ENCODE measurements around the gene STK24. TPM values are rescaled to one million over a fixed set of nuclear protein-coding genes. Genes with fewer than 3 reads are reported as not detected.

Gene STK24
- polyA plus RNA-seq, 1 of the 3 experiments (the other 2 are of a cell fraction) = 30.5 TPM

DNA sequence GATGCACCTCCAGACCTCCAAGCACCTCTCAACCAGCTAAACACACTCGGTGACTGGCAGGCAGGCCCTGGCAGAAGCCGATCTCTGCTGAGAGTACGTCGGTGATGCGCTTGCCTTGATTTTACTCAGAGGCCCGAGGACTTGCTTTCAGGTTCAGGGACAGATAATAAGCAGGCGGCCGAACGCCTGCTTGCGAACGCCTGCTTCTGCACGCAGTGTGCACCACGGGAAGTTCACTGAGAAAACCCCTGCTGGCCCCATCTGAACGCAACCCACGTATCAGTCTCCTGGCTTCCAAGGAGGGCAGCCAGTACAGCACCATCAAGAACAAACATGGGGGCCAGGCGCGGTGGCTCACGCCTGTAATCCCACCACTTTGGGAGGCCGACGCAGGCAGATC is 108.0 kb downstream of the STK24 start:
- Histone ChIP-seq H3K4me1 (ENCODE audit: control insufficient read depth in 1 of 2, insufficient read depth in 2 of 2, low read depth in 1 of 2, low read length in 1 of 2) (peaks cover 0 to 19% of the 10 kb centered on the region in 2 experiments; a peak in 1 of 4 replicates), H4K20me1 (ENCODE audit: insufficient read depth) (no peaks in the 10 kb centered on the region), H3K27me3 (ENCODE audit: insufficient read depth) (no peaks in the 10 kb centered on the region), H3K36me3 (replicated peaks in 1 of 2; ENCODE audit: control insufficient read depth in 1 of 2, insufficient read depth in 2 of 2, low read length in 1 of 2) (peaks cover 16 to 51% of the 10 kb centered on the region in 2 experiments), H3F3A (replicated peaks; ENCODE audit: insufficient read depth) (no peaks in the 10 kb centered on the region), H3K4me2 (no peak overlapping the region), H3K9me2 (no peaks in the 10 kb centered on the region), H3K4me3 (ENCODE audit: low read depth in 2 of 2, low read length in 1 of 2) (no peak overlapping the region), H2AFZ (ENCODE audit: low read depth) (no peak overlapping the region), H3K27ac (ENCODE audit: low read depth in 2 of 2, low read length in 1 of 2) (no peak overlapping the region), H3K9ac (no peak overlapping the region), H3K9me3 (no peaks in the 10 kb centered on the region), H3K79me2 (ENCODE audit: insufficient read depth) (0 out of 2 replicates have a peak, but pooled peaks cover 2% of the 10 kb centered on the region)
- WGBS (ENCODE audit: low lambda C conversion rate) = 95% methylated on average over 20 of the region's 20 CpGs
- no peak for DNase-seq
- TF ChIP-seq FOXM1 (IDR thresholded peaks at IDR 0.05; ENCODE audit: low read depth) = no peak
- TF ChIP-seq GABPA (IDR thresholded peaks at IDR 0.05; ENCODE audit: low read depth) = no peak
- no peak for TF ChIP-seq FOXJ3 (CRISPR knock-in tag; IDR thresholded peaks at IDR 0.05)
- TF ChIP-seq NRF1 (IDR thresholded peaks at IDR 0.05; ENCODE audit: low read depth, low read length) = no peak
- CTCF ChIA-PET = interaction anchor here (0.6 to 3.6 kb wide), 3 partner anchors 18 to 326 kb away, joined by 3 to 27 read pairs (median 11); no protein-coding TSS in a partner anchor
- POLR2A ChIA-PET = no interaction called here

DNA sequence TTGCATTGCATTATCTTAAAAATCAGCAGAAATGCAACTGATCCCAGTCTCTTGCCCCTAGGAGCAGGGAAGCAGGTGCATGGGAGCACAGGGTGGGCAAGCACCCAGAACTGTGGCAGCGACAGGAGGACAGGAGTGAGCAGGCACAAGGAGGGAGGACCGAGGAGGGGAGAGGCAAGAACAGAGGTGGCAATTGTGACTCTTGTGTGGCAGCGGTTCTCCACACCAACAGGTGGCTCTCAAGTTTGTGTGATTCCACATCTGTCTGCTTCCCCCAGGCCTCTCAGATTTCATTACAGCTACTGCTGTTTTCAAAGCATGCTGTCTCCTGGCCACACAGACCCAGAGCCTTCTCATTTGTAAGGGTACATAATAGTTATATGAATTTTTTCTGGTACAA is 108.5 kb downstream of the STK24 start:
- no peaks in the 10 kb centered on the region for H3K9me3 ChIP-seq
- 100% methylated on average over 3 of the region's 3 CpGs for WGBS (ENCODE audit: low lambda C conversion rate)
- DNase-seq = no peak
- POLR2A ChIA-PET = no interaction called here
- H3K79me2 ChIP-seq (ENCODE audit: insufficient read depth) = peaks cover 7% of the 10 kb centered on the region; the same call in 1 of the 2 replicates
- H3K9me2 ChIP-seq = no peaks in the 10 kb centered on the region
- H4K20me1 ChIP-seq (ENCODE audit: insufficient read depth) = no peaks in the 10 kb centered on the region
- peaks cover 0 to 19% of the 10 kb centered on the region in 2 experiments; a peak in 1 of 4 replicates for H3K4me1 ChIP-seq (ENCODE audit: control insufficient read depth in 1 of 2, insufficient read depth in 2 of 2, low read depth in 1 of 2, low read length in 1 of 2)
- no peaks in the 10 kb centered on the region for H3F3A ChIP-seq (replicated peaks; ENCODE audit: insufficient read depth)
- H3K27me3 ChIP-seq (ENCODE audit: insufficient read depth) = no peaks in the 10 kb centered on the region
- no peak overlapping the region for H3K9ac ChIP-seq
- CTCF ChIA-PET = interaction anchor here (1.6 to 3.6 kb wide), 5 partner anchors 10 to 185 kb away, joined by 7 to 27 read pairs (median 11); no protein-coding TSS in a partner anchor
- TF ChIP-seq RAD21 (IDR thresholded peaks at IDR 0.05; ENCODE audit: low read length) (peak; percentile 61), MXI1 (IDR thresholded peaks at IDR 0.05; ENCODE audit: low read depth, low read length) (peak; percentile 19; the same call in 1 of the 2 replicates), SMC3 (IDR thresholded peaks at IDR 0.05; ENCODE audit: low read depth, low read length) (peak; percentile 32; the same call in 1 of the 2 replicates)
- TF ChIP-seq, protein P1, sequence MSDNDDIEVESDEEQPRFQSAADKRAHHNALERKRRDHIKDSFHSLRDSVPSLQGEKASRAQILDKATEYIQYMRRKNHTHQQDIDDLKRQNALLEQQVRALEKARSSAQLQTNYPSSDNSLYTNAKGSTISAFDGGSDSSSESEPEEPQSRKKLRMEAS (IDR thresholded peaks at IDR 0.05; ENCODE audit: low read depth) = no peak
- no peak overlapping the region for H3K4me3 ChIP-seq (ENCODE audit: low read depth in 2 of 2, low read length in 1 of 2)
- no peak overlapping the region for H3K4me2 ChIP-seq
- H3K27ac ChIP-seq (ENCODE audit: low read depth in 2 of 2, low read length in 1 of 2) = no peak overlapping the region
- H3K36me3 ChIP-seq (replicated peaks in 1 of 2; ENCODE audit: control insufficient read depth in 1 of 2, insufficient read depth in 2 of 2, low read length in 1 of 2) = peaks cover 16 to 52% of the 10 kb centered on the region in 2 experiments
- no peak overlapping the region for H2AFZ ChIP-seq (ENCODE audit: low read depth)

DNA sequence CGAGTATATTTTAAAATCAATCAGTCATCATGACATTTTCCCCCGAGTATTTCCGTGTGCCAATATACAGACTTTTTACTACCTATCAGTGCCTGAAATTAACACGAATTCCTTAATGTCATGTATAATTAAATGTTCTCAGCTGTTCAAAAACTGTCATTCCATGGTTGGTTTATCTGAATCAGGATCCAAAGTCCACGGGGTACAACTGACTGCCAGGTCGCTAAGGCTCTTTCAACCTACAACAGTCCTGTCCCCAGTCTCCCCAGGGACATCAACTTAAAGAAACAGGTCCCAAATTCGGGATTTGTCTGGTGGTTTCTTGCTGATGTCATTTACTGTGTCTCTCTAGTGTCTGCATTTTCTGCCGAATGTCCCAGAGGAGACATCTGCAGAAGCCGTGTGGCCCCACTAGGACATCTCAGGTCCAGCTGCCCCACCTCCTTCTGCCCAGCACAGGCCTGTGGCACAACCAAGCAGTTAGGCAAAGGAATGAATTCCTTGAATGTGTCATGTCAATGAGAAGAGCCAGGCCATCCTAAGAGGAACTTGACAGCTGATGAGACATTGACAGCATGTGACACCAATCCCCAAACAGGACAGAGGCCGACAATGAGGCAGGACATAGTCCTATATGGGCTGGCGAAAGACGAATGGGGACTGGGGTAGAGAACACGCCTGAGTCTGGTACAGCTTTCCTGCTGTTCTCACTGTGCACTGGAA is 109.5 kb downstream of the STK24 start:
- CTCF ChIA-PET = interaction anchor here (0.8 to 3.6 kb wide), 15 partner anchors 9 to 434 kb away, joined by 3 to 27 read pairs (median 5); no protein-coding TSS in a partner anchor
- Histone ChIP-seq H3F3A (replicated peaks; ENCODE audit: insufficient read depth) (no peaks in the 10 kb centered on the region), H3K9me3 (no peaks in the 10 kb centered on the region), H2AFZ (ENCODE audit: low read depth) (no peak overlapping the region), H3K9me2 (no peaks in the 10 kb centered on the region), H3K9ac (no peak overlapping the region), H3K36me3 (replicated peaks in 1 of 2; ENCODE audit: control insufficient read depth in 1 of 2, insufficient read depth in 2 of 2, low read length in 1 of 2) (peaks cover 11 to 52% of the 10 kb centered on the region in 2 experiments), H3K27ac (ENCODE audit: low read depth in 2 of 2, low read length in 1 of 2) (no peak overlapping the region), H3K4me3 (ENCODE audit: low read depth in 2 of 2, low read length in 1 of 2) (no peak overlapping the region), H3K4me1 (ENCODE audit: control insufficient read depth in 1 of 2, insufficient read depth in 2 of 2, low read depth in 1 of 2, low read length in 1 of 2) (peaks cover 0 to 19% of the 10 kb centered on the region in 2 experiments; a peak in 1 of 4 replicates), H3K27me3 (ENCODE audit: insufficient read depth) (no peaks in the 10 kb centered on the region), H3K79me2 (ENCODE audit: insufficient read depth) (peaks cover 7% of the 10 kb centered on the region; the same call in 1 of the 2 replicates), H3K4me2 (no peak overlapping the region), H4K20me1 (ENCODE audit: insufficient read depth) (no peaks in the 10 kb centered on the region)
- DNase-seq = no peak
- 90% methylated on average over 13 of the region's 13 CpGs for WGBS (ENCODE audit: low lambda C conversion rate)
- POLR2A ChIA-PET = no interaction called here
- TF ChIP-seq SMC3 (IDR thresholded peaks at IDR 0.05; ENCODE audit: low read depth, low read length) (no peak), TAF1 (IDR thresholded peaks at IDR 0.05; ENCODE audit: borderline replicate concordance, low read depth, low read length) (no peak), TEAD4 (IDR thresholded peaks at IDR 0.05; ENCODE audit: borderline replicate concordance, insufficient read depth) (no peak), POLR2AphosphoS5 (IDR thresholded peaks at IDR 0.05; ENCODE audit: low read depth, low read length) (no peak)
- TF ChIP-seq, protein P2, sequence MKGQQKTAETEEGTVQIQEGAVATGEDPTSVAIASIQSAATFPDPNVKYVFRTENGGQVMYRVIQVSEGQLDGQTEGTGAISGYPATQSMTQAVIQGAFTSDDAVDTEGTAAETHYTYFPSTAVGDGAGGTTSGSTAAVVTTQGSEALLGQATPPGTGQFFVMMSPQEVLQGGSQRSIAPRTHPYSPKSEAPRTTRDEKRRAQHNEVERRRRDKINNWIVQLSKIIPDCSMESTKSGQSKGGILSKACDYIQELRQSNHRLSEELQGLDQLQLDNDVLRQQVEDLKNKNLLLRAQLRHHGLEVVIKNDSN (IDR thresholded peaks at IDR 0.05; ENCODE audit: borderline replicate concordance, low read depth) = no peak
- TF ChIP-seq, protein P3, sequence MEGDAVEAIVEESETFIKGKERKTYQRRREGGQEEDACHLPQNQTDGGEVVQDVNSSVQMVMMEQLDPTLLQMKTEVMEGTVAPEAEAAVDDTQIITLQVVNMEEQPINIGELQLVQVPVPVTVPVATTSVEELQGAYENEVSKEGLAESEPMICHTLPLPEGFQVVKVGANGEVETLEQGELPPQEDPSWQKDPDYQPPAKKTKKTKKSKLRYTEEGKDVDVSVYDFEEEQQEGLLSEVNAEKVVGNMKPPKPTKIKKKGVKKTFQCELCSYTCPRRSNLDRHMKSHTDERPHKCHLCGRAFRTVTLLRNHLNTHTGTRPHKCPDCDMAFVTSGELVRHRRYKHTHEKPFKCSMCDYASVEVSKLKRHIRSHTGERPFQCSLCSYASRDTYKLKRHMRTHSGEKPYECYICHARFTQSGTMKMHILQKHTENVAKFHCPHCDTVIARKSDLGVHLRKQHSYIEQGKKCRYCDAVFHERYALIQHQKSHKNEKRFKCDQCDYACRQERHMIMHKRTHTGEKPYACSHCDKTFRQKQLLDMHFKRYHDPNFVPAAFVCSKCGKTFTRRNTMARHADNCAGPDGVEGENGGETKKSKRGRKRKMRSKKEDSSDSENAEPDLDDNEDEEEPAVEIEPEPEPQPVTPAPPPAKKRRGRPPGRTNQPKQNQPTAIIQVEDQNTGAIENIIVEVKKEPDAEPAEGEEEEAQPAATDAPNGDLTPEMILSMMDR (IDR thresholded peaks at IDR 0.05) = no peak
- TF ChIP-seq, protein P4, sequence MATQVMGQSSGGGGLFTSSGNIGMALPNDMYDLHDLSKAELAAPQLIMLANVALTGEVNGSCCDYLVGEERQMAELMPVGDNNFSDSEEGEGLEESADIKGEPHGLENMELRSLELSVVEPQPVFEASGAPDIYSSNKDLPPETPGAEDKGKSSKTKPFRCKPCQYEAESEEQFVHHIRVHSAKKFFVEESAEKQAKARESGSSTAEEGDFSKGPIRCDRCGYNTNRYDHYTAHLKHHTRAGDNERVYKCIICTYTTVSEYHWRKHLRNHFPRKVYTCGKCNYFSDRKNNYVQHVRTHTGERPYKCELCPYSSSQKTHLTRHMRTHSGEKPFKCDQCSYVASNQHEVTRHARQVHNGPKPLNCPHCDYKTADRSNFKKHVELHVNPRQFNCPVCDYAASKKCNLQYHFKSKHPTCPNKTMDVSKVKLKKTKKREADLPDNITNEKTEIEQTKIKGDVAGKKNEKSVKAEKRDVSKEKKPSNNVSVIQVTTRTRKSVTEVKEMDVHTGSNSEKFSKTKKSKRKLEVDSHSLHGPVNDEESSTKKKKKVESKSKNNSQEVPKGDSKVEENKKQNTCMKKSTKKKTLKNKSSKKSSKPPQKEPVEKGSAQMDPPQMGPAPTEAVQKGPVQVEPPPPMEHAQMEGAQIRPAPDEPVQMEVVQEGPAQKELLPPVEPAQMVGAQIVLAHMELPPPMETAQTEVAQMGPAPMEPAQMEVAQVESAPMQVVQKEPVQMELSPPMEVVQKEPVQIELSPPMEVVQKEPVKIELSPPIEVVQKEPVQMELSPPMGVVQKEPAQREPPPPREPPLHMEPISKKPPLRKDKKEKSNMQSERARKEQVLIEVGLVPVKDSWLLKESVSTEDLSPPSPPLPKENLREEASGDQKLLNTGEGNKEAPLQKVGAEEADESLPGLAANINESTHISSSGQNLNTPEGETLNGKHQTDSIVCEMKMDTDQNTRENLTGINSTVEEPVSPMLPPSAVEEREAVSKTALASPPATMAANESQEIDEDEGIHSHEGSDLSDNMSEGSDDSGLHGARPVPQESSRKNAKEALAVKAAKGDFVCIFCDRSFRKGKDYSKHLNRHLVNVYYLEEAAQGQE (IDR thresholded peaks at IDR 0.05; ENCODE audit: low read depth, low read length) = no peak
